GM21423 (cell line): ENCODE data around the gene RLF.

Source experiments
- ATAC-seq: cut with Tn5 transposase; IDR thresholded peaks from one replicate; pipeline ENCODE4 v1.9.1; 2021; ENCODE audit warnings: mild to moderate bottlenecking, moderate library complexity; ENCODE audit not compliant: unreplicated experiment

RLF gene

DNA sequence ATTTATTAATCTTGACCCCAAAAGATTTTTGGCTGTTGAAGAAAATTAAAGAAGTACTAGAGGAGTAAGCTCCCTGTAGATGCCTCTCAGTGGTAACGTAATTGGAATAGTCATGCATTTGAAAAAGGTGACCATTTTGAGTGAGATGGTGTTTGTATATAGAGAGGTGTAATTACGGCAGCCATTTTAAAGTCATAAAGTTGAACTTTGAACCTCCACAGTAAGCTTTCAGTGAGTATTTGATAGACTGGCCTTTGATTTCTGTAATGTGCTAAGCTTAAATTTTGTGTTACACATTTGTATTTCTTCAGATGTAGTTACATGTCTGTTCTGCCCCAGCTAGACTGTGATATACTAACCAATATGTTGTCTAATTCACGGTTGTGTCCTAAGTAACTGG lies 65.0 kb downstream of the RLF start:
- no peak for ATAC-seq

DNA sequence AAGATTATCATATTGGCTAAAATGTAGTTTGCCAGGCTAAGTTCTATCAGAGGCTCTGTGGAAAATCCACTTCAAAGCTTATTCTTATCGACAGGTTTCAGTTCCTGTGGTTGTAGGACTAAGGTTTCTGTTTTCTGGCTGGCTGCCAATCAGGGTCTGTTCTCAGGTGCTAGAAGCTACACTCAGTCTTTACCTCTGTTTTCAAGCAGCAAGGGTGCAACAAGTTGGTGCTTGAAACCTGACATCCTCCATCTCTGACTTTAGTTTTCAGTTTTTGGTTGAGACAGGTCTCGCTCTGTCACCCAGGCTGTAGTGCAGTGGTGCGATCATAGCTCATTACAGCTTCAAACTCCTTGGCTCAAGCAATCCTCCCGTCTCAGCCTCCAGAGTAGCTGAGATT lies 71.3 kb downstream of the RLF start:
- ATAC-seq: peak; percentile 84

DNA sequence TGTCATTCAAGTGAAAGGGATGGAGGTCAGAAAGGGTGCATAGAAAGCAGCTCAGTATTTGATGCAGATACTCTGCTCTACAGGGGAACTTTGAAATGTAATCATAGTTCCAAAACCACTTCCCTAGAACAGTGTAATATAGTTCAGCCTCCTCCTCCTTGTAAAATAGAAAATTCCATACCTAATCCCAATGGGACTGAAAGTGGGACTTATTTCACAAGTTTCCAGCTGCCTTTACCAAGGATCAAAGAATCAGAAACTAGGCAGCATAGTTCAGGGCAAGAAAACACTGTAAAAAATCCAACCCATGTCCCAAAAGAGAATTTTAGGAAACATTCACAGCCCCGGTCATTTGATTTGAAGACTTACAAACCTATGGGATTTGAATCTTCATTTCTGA lies 78.4 kb downstream of the RLF start:
- ATAC-seq: no peak

DNA sequence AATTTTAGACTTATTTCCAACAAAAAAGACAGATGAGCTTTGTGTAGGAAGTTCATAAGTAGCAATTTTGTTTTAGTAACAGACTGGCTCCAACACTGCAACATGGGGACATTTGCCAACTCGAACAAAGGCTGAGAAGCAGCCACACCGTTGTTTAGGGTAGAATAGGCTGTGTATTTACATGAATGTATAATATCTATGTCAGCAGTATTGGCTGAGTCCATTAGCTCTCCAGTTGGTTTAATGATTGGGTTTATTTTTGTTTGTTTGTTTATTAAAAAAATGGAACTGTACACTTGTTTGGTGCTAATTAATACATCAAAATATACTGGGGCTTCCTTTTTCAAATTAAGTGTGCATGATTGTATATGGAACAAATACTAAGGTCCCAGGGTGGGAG lies 79.2 kb downstream of the RLF start:
- no peak for ATAC-seq

DNA sequence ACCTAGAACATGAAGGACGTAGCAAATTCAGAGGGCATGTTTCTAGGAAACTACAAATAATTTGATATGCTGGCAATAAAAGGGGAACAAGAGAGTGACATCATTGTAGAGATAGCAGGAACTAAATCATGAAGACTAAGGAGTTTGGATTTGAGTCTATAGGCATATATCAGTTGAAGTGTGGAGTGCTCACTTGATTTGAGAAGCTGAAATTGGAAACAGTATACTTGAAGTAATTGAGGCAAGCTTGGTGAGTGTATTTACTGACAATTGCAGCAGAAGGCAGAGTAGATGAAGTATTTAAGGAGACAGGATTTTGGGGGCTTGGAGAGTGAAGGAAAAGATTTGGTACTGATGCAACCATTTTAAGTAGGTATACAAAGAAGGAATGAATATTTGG lies 80.2 kb downstream of the RLF start:
- ATAC-seq: no peak

DNA sequence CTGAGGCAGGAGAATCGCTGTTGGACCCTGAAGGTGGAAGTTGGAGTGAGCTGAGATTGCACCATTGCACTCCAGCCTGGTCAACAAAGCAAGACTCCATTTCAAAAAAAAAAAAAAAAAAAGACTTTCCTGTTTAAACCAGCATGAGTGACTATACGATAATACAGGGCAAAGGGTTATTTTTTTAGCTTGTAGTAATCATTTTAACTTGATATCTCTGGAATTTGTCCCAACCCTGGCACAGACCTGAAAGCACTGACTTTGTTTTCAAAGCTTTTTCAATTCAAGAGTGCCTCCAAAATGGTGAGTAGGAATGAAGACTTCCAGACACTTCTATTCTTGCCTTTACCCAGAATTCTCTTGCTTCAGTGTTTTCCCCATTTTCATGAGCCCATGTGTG lies 82.2 kb downstream of the RLF start:
- no peak for ATAC-seq

DNA sequence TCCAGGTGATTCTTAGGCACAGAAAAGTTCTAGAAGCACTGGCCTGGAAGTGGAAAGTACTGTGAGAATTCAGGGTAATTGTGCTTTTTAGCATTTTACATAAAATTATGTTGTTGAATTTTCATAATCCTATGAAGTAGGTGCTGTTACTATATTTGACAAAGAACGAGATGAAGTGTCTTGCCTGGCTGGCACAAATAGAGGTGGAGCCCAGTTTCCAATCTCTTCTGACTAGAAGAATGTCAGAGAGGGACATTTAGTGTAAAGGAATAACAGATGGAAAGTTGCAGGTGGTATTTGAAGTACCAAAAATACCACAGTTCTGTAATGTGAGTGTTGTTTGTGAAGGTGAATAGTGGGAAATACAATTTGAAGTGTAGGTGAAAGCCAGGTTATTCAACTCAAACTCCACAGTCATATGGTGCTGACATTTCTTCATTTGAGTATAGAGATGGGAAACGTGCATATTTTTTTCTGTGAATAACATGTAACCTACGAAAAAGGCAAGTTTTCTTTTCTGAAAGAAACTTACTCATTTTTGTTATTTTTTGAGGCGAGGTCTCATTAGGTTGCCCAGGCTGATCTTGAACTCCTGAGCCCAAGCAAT lies 83.1 kb downstream of the RLF start:
- no peak for ATAC-seq

DNA sequence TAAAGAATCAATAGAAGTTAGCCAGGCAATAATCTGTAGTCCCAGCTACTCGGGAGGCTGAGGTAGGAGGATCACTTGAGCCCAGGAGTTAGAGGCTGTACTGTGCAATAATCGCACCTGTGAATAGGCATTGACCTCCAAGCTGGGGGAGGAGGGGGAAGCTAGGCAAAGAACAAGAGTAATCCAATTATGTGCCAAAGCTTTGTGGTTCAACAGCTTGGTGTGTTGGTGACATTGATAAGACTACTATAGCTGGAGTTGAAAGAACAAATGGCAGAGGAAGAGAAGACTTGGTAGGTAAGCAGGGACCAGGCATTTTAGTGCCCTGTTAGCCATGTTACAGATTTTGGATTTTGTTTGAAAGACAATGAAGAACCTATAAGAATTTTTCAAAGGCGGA lies 84.5 kb downstream of the RLF start:
- ATAC-seq: no peak

DNA sequence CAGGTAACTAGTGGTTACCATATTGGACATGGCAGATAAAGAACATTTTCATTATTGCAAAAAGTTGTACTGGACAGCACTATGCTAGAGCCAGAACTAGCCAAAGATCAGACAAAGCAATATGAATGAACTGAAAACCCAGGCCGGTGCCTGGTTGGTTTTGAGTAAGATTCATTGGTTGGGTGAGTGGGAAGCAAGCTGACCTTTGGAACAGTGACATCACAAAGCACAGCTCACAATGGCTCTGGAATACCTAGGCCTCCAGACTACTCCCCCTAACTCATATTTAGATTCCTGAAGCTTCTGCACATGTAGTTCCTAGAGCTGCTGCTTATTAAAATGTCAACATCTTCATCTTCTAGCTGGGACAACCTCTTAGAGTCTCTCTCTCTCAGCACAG lies 86.5 kb downstream of the RLF start, which contains the start of gene TMCO2:
TSS of gene TMCO2 (plus strand) at position 283 of the 400 bp plus-strand sequence. CDS start at position 340, 57 bp downstream.
- ATAC-seq: no peak

DNA sequence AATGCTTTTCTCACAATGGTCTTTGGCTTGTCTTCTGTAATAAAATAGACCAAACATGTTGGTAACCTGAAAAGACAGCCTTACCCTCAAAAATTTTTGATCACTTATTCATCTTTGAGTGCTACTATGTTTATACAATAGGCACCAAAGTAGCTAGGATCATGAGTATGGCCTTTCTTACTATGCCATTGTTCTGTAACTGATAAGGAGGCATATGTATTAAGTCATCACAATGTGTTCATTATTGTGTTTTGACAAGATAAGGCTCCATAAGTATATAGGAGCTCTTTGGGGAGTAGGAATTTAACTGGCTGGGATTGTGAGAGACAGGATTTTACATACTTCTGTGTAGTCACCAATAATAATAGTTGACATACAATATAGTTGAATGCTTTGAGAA lies 87.2 kb downstream of the RLF start:
- no peak for ATAC-seq

DNA sequence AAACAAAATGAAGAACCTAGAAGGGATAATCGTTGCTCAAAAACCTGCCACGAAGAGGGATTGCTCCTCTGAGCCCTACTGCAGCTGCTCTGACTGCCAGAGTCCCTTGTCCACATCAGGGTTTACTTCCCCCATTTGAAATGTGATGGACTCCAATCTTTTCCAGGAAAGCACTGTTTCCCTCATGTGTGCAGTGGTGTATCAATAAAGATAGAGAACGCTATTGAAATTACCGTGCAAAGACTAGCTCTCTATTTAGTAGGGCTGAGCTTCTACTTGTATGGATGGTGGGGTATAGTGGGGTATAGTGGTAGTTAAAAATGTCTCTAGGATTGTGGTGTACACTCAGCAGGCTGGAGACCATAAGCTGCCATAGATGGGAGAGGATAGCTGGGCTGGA lies 90.3 kb downstream of the RLF start:
- ATAC-seq: no peak

DNA sequence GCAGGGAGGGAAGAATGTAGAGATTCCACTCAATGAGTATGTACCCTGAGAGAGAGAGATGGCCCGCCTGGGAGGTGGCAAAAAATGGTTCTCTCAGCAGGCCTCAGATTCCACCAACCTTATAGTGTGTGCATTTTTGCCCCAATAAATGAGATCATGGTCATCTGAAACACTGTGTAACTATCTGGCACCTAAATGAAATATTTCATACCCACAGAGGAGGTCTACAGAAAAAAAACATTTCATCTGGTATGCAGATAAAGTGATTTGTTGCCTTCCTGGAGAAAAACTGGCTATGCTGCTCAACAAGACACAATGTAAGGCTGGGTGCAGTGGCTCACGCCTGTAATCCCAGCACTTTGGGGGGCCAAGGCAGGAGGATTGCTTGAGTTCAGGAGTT lies 91.4 kb downstream of the RLF start:
- no peak for ATAC-seq

DNA sequence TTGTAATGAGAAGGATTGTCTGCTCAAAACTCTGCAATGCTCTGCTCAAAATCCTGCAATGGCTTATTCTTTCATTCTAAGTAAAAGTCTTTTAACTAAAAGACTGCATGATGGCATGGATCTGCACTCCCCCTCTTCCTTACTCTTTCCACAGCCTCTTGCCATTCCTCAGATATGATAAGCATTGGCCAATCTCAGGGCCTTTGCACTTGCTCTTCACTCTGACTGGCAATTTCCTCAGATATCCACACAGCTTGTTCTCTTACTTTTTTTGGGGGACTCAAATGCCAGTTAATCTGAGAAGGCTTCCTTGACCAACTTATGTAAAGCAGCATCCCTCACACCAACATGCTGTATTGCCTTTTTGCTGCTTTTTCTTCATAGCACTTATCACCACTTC lies 94.0 kb downstream of the RLF start:
- no peak for ATAC-seq

DNA sequence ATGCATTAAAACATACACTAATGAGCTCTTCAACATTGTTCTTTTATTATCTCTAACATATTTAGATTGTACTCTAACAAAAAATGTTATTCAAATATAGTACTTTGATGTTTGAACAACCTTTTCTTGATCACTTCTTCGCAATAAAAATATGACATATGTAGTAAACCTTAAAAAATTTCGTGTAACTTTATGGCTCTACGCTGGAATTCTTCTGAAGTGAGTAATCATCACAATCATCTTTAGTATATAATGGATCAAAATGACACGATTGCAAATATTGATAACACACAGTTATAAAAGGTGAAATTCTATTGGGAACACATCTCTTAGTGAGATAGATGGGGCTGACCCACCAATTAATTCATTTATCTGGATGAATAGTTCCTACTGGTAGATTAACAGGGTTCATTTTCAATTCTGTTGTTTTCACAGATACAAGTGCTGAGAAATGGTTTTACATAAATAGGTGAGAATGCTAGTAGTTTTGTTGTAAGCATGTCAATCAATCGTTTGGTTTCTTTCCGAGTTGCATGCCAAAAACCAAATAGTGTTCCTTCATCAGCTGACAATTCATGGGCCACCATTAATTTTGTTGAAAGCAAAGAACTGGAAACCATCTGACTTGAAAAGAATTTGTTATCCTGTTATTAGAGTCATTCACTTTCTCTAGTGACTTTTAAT lies 95.4 kb downstream of the RLF start:
- no peak for ATAC-seq

DNA sequence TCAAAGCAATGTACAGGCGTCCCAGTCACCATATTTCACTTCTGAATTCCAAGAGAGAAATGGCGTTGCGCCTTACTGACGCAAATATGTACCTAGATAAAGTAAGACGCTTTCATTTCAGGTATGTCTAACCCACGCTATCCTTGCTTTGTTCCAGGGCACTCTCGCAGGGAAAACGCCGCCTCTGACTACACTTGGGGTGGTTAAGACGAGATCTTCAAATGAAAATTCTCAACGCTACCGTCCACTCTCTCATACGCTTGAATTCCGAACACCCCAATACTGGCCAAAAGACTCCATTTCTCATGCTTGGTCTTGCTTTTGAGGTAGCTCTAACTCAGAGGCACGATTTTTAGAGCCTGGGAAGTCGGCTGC lies 96.1 kb downstream of the RLF start:
- ATAC-seq: no peak

DNA sequence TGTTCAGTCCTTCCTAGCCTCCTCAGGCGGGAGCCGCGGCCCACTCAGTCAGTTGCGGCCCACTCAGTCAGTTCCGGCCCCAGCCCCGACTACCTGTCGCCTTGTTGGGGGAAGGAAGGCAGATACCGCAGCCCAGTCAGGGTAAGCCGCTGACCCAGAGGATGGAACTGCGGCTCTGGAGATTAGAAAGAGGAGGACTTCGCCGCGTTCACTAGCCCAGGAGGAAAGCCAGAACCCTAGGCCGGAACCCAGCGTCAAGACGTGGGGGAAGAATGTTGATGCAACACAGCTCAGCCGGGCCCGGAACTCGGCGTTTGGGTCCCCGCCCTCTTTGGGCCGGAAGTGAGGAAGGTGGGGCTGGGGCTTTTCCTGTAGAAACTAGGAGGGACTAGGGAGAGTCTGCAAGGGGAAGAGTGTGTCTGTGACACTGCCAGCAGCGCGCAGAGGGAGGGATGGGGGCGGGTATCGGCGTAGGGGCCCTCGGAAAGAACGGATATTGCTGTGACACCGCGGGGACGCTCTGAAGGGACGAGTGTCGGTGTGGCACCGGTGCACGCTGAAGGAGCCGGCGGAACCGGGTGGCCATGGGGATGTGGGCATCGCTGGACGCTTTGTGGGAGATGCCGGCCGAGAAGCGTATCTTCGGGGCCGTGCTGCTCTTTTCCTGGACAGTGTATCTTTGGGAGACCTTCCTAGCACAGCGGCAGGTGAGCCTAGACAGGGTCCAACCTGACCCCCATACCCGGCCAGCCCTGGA lies 96.7 kb downstream of the RLF start, which contains the start of gene ZMPSTE24:
TSS of gene ZMPSTE24 (plus strand) at position 549 of the 757 bp plus-strand sequence. CDS start at position 585, 36 bp downstream.
- peak; percentile 89 for ATAC-seq

DNA sequence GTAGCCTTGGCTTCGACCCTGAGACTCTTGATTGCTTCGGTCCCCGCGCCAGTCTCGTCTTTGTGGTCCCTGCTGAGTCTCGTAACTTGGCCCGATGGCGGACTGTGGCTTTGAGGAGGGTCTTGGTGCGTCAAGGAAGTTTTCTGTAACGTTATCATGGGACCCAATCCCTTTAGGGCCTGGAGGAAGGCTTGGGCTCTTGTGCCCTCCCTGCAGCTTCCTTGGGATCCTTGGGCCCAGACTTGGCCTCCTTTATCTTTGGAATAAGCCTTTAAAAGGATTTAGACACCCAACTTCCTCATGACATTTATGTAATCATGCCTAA lies 97.2 kb downstream of the RLF start:
- no peak for ATAC-seq

DNA sequence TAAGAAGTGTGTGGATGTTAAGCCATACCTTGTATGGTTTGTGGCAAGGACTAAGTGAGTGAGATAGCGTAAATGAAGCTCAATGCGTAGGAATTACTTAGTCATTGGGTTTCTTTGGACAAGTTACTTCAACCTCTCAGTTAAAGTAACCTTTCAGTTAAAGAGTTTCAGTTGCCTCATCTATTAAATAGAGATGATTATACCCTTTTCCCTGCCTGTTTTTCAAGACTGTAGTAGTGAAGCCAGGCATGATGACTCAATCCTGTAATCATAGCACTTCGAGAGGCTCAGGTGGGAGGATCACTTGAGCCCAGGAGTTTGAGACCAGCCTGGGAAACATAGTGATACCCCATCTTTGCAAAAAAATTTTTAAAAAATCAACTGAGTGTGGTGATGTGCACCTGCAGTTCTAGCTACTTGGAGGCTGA lies 103.2 kb downstream of the RLF start:
- no peak for ATAC-seq

DNA sequence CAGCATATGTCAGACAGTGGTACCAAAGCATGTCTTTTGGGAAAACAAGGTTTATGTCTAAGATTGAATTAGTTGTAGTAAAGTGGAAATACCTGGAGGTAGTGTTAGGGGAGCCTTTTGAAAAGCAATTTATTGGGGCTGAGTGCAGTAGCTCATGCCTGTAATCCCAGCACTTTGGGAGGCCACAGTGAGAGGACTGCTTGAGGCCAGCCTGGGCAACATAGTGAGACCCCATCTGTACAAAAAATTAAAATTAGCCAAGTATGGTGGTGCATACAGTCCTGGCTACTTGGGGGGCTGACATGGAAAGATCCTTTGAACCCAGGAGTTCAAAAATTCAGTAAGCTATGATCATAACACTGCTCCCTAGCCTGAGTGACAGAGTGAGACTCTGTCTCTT lies 104.1 kb downstream of the RLF start:
- no peak for ATAC-seq

DNA sequence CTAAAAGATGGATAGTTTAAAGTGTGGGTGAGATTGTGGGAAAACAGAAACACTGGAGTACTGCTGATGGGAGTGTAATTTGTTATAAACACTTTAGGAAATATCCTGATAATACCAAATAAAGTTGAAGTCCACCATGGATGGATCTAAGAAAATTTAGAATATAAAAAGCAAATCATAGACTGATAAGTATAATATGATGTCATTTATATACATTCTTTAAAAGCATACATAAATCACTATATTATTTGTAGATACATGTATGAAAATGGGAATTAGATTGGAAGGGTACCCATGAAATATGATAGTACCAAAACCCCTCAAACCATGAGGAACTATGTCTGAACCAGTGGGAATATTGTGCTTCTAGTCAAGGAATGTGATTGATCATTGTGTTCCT lies 104.7 kb downstream of the RLF start:
- ATAC-seq: no peak

DNA sequence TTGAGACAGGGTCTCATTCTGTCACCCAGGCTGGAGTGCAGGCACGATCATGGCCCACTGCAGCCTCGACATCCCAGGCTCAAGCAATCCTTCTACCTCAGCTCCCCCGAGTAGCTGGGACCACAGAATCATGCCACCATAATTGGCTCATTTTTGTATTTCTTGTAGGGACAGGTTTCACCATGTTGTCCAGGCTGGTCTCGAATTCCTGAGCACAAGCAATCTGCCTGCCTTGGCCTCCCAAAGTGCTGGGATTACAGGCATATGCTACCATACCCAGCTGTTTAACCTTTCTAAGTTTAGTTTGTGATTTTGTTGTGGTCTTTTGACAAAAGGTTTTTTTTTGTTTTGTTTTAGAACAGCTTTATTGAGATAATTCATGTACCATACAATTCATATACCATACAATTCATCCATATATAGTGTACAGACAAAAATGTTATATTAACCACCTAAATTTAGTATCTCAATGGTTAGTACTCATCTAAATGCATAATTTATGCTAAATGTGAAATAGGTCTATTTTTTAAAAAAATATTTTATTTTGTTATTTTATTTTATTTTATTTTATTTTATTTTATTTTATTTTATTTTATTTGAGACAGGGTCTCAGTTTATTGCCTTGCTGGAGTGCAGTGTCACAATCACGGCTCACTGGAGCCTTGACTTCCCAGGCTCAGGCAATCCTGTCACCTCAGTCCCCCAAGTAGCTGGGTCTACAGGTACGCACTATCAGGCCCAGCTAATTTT lies 105.8 kb downstream of the RLF start:
- ATAC-seq: no peak
